Tibial nerve (tissue), 4 donors: ENCODE measurements around the gene NTNG1. TPM values are rescaled to one million over a fixed set of nuclear protein-coding genes. Genes with fewer than 3 reads are reported as not detected.

Source experiments
- DNase-seq, 2 donors: peaks; one replicate each; pipeline ENCODE4 v3.0.0-alpha.2; 2019; ENCODE audit warnings: low spot score in 2 of 2
- H3K27ac ChIP-seq, 4 donors: fragments of 200-600 bp; sonication (generic) in 3 of 4; one replicate each; pipeline ENCODE4 v1.5.1; 2017 to 2019; ENCODE audit warnings: mild to moderate bottlenecking in 1 of 4
- H3K27me3 ChIP-seq, 2 donors: fragments of 200-600 bp; sonication (generic) in 1 of 2; one replicate each; pipeline versions ENCODE4 v1.5.1 to v1.6.0; 2017 to 2019
- H3K36me3 ChIP-seq, 3 donors: fragments of 200-600 bp; sonication (generic); one replicate each; pipeline ENCODE4 v1.5.1; 2018 to 2019
- H3K4me1 ChIP-seq, 4 donors: fragments of 200-600 bp; sonication (generic) in 3 of 4; one replicate each; pipeline ENCODE4 v1.5.1; 2017 to 2019
- H3K4me3 ChIP-seq, 4 donors: fragments of 200-600 bp; sonication (generic) in 3 of 4; one replicate each; pipeline ENCODE4 v1.5.1; 2017 to 2019; ENCODE audit warnings: mild to moderate bottlenecking in 1 of 4, moderate library complexity in 1 of 4
- H3K9me3 ChIP-seq, 4 donors: fragments of 200-600 bp; sonication (generic) in 3 of 4; one replicate each; pipeline ENCODE4 v1.5.1; 2017 to 2019
- EP300 ChIP-seq, 2 donors: sonication (generic); formaldehyde crosslinking; IDR thresholded peaks; one replicate each; pipeline ENCODE4 v1.6.1; 2017; ENCODE audit warnings: antibody characterized with exemption in 2 of 2, mild to moderate bottlenecking in 1 of 2
- POLR2A ChIP-seq, 2 donors: fragments of 450-650 bp; IDR thresholded peaks; one replicate each; pipeline ENCODE4 v1.6.1; 2017; ENCODE audit warnings: antibody characterized with exemption in 2 of 2, mild to moderate bottlenecking in 2 of 2, moderate library complexity in 2 of 2
- WGBS, 2 donors: methylation state at CpG; one replicate each; pipeline ENCODE4 v1.1.5; 2018; 5-methylcytosine and 5-hydroxymethylcytosine counted together
- total RNA-seq, 4 donors: library from RNA; depleted of rRNA; stranded (reverse); fragments of >200 nt; gene quantifications; one replicate each; pipeline ENCODE4 v1.1.0, GENCODE V29; 2016
- TF ChIP-seq, protein P1 (sequence below), 5 experiments: fragments of 200-600 bp in 3 of 5; fragments of 450-650 bp in 2 of 5; sonication (generic) in 3 of 5; IDR thresholded peaks; one replicate each; pipeline ENCODE4 v1.5.1; 2016 to 2019; ENCODE audit warnings: antibody characterized with exemption in 5 of 5, mild to moderate bottlenecking in 3 of 5, moderate library complexity in 2 of 5

NTNG1 gene
- total RNA-seq, 4 donors from 2014 or later, result 1.4 to 6.6 (median 3.9) TPM

- no peak overlapping the region for H3K27ac ChIP-seq
- DNase-seq, result no peak
- H3K4me3 ChIP-seq, result no peak overlapping the region
- no peaks in the 10 kb centered on the region for H3K9me3 ChIP-seq
- WGBS, 2 donors, result 57 to 62% methylated on average over 11 of the region's 11 CpGs
- TF ChIP-seq EP300 (IDR thresholded peaks at IDR 0.05) (no peak), POLR2A (IDR thresholded peaks at IDR 0.05) (no peak)
- TF ChIP-seq, protein P1, sequence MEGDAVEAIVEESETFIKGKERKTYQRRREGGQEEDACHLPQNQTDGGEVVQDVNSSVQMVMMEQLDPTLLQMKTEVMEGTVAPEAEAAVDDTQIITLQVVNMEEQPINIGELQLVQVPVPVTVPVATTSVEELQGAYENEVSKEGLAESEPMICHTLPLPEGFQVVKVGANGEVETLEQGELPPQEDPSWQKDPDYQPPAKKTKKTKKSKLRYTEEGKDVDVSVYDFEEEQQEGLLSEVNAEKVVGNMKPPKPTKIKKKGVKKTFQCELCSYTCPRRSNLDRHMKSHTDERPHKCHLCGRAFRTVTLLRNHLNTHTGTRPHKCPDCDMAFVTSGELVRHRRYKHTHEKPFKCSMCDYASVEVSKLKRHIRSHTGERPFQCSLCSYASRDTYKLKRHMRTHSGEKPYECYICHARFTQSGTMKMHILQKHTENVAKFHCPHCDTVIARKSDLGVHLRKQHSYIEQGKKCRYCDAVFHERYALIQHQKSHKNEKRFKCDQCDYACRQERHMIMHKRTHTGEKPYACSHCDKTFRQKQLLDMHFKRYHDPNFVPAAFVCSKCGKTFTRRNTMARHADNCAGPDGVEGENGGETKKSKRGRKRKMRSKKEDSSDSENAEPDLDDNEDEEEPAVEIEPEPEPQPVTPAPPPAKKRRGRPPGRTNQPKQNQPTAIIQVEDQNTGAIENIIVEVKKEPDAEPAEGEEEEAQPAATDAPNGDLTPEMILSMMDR (IDR thresholded peaks at IDR 0.05), result no peak
- H3K4me1 ChIP-seq, result peaks cover 0 to 7% (median 0%) of the 10 kb centered on the region in 4 donors
- H3K27me3 ChIP-seq, result peaks cover 0 to 8% of the 10 kb centered on the region in 2 donors
- H3K36me3 ChIP-seq, result no peaks in the 10 kb centered on the region
These were observed 339.1 kb downstream of the NTNG1 start for GRCh38 chr1:107479865-107480350.

DNA sequence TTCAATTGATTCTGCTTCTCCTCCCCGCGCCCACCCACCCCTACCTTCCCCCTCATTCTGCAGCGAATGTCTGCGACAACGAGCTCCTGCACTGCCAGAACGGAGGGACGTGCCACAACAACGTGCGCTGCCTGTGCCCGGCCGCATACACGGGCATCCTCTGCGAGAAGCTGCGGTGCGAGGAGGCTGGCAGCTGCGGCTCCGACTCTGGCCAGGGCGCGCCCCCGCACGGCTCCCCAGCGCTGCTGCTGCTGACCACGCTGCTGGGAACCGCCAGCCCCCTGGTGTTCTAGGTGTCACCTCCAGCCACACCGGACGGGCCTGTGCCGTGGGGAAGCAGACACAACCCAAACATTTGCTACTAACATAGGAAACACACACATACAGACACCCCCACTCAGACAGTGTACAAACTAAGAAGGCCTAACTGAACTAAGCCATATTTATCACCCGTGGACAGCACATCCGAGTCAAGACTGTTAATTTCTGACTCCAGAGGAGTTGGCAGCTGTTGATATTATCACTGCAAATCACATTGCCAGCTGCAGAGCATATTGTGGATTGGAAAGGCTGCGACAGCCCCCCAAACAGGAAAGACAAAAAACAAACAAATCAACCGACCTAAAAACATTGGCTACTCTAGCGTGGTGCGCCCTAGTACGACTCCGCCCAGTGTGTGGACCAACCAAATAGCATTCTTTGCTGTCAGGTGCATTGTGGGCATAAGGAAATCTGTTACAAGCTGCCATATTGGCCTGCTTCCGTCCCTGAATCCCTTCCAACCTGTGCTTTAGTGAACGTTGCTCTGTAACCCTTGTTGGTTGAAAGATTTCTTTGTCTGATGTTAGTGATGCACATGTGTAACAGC lies 339.9 kb downstream of the NTNG1 start:
- Histone ChIP-seq H3K27ac (no peak overlapping the region), H3K4me1 (peaks cover 0 to 7% (median 0%) of the 10 kb centered on the region in 4 donors), H3K4me3 (no peak overlapping the region), H3K36me3 (no peaks in the 10 kb centered on the region), H3K27me3 (peaks cover 0 to 8% of the 10 kb centered on the region in 2 donors), H3K9me3 (no peaks in the 10 kb centered on the region)
- 37 to 53% methylated on average over 32 to 37 of the region's 37 CpGs for WGBS, 2 donors
- no peak for TF ChIP-seq POLR2A (IDR thresholded peaks at IDR 0.05)
- no peak for TF ChIP-seq EP300 (IDR thresholded peaks at IDR 0.05)
- TF ChIP-seq, protein P1 (IDR thresholded peaks at IDR 0.05), result no peak
- DNase-seq, result no peak

DNA sequence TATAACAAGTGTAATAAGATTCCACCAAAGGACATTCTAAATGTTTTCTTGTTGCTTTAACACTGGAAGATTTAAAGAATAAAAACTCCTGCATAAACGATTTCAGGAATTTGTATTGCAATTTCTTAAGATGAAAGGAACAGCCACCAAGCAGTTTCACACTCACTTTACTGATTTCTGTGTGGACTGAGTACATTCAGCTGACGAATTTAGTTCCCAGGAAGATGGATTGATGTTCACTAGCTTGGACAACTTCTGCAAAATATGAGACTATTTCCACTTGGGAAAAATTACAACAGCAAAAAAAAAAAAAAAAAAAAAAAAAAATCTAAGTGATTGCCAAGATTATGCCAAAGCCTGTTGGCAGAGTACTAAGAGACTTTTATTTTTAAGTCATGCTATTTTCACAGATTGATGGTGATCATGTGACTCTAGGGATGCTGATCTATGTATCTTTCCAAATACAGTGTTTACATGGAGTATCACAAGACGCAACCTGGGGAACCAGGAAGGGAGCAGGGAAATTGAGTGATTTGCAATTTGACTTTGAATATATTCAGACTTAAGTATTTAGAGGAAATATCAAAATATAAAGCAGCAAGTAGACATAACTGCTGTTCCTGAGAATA lies 341.0 kb downstream of the NTNG1 start:
- no peak for DNase-seq
- H3K36me3 ChIP-seq, result no peaks in the 10 kb centered on the region
- 39 to 58% methylated on average over 3 of the region's 3 CpGs for WGBS, 2 donors

DNA sequence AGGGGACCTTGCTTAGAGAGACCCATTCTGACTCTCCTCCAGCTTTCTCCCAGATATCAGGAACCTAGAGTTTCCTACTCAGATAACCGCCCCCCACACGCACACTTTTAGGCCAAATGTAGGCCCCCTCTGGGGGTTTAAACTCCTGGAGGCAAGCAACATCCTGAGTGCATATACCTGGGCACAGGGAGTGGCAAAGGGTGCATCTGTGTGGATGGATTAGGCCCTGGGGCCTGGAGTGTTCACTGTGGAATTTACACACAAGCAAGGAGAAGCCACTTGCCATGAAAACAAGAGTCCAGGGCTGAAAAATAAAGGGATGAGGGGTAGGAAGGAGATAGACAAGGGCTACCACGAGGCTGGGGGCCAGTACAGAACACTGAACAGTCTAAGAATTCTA lies 343.1 kb downstream of the NTNG1 start:
- Histone ChIP-seq H3K4me3 (no peak overlapping the region), H3K9me3 (no peaks in the 10 kb centered on the region), H3K27ac (no peak overlapping the region), H3K27me3 (peaks cover 0 to 8% of the 10 kb centered on the region in 2 donors), H3K4me1 (peaks cover 0 to 7% (median 0%) of the 10 kb centered on the region in 4 donors), H3K36me3 (no peaks in the 10 kb centered on the region)
- 73 to 75% methylated on average over 3 of the region's 3 CpGs for WGBS, 2 donors
- no peak for DNase-seq
- no peak for TF ChIP-seq EP300 (IDR thresholded peaks at IDR 0.05)
- TF ChIP-seq, protein P1 (IDR thresholded peaks at IDR 0.05), result no peak
- no peak for TF ChIP-seq POLR2A (IDR thresholded peaks at IDR 0.05)

More for the DNA sequence above, 341.0 kb downstream of the NTNG1 start:
- Histone ChIP-seq H3K4me1 (peaks cover 0 to 7% (median 0%) of the 10 kb centered on the region in 4 donors), H3K27ac (no peak overlapping the region), H3K27me3 (peaks cover 0 to 8% of the 10 kb centered on the region in 2 donors), H3K9me3 (no peaks in the 10 kb centered on the region), H3K4me3 (no peak overlapping the region)
- TF ChIP-seq EP300 (IDR thresholded peaks at IDR 0.05) (no peak), POLR2A (IDR thresholded peaks at IDR 0.05) (no peak)
- TF ChIP-seq, protein P1 (IDR thresholded peaks at IDR 0.05), result no peak

DNA sequence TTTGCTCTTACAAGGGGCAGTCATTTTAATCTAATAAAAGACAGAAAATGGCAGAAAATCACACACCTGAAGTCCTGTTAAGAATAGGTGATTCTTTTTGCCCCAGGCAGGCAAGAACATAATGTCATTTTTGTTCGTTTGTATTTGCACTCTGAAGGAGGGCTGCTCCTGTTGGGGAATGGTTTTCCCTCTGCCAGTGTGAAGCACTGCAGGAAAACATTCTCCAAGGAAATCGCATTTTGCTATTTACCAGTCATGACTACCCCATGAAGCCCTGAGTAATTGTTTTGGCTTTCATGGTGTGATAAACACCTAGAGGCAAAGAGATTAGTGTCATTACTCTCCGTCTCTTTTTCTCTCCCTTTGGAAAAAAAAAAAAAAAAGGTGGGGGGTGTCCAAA lies 345.5 kb downstream of the NTNG1 start:
- Histone ChIP-seq H3K4me3 (no peak overlapping the region), H3K27ac (no peak overlapping the region), H3K27me3 (no peaks in the 10 kb centered on the region), H3K4me1 (no peaks in the 10 kb centered on the region), H3K9me3 (no peaks in the 10 kb centered on the region), H3K36me3 (no peaks in the 10 kb centered on the region)
- WGBS, 2 donors, result 37 to 39% methylated on average over 3 of the region's 3 CpGs
- no peak for DNase-seq
- TF ChIP-seq EP300 (IDR thresholded peaks at IDR 0.05) (no peak), POLR2A (IDR thresholded peaks at IDR 0.05) (no peak)
- TF ChIP-seq, protein P1 (IDR thresholded peaks at IDR 0.05), result no peak
